GM12878 (cell line): Measurements from ENCODE around the gene ADCY7. TPM values are rescaled to one million over a fixed set of nuclear protein-coding genes. Genes with fewer than 3 reads are reported as not detected.

Experiments
- ATAC-seq: fragments of 200-7000 bp; cut with Tn5 transposase; 3 replicates; pipeline ENCODE4 v1.9.1; 2020; ENCODE audit warnings: mild to moderate bottlenecking, moderate library complexity
- BruUV-seq: library from RNA; stranded (reverse); fragments of 400-500 nt; replicated peaks from 2 replicates; lab custom pipeline; 2021; lab: Mats Ljungman, UMichigan
- CTCF ChIA-PET: fragments of 300-600 bp; sonication (Branson Sonifier 250); formaldehyde crosslinking; extraction: SDS; loops from one replicate; lab custom pipeline; 2021; ENCODE audit warnings: inconsistent platforms; lab: Yijun Ruan, JAX
- POLR2A ChIA-PET: fragments of 350-600 bp; formaldehyde crosslinking; extraction: SDS; loops from one replicate; lab custom pipeline; 2021; ENCODE audit warnings: inconsistent platforms; lab: Charles Lee
- RAD21 ChIA-PET: fragments of 300-600 bp; sonication (Branson Sonifier 250); formaldehyde crosslinking; loops from one replicate; lab custom pipeline; 2023; ENCODE audit warnings: antibody characterized with exemption; ENCODE audit not compliant: unreplicated experiment; lab: Charles Lee
- SMC1A ChIA-PET: fragments of 300-600 bp; sonication (Branson Sonifier 250); formaldehyde crosslinking; loops from one replicate; lab custom pipeline; 2023; ENCODE audit not compliant: unreplicated experiment, uncharacterized antibody; lab: Charles Lee
- DNase-seq: peaks from one replicate; pipeline ENCODE4 v3.0.0-alpha.2; 2011; ENCODE audit warnings: low read depth, low spot score
- FAIRE-seq: peaks from 3 replicates; lab custom pipeline; 2011; peaks lifted over from hg19 to GRCh38; lab: Jason Lieb, UNC
- H2AFZ ChIP-seq: 2 replicates; pipeline ENCODE4 v1.6.0; 2011; ENCODE audit warnings: low read depth, low read length, control low read depth; ENCODE audit not compliant: control insufficient read depth
- H3K27ac ChIP-seq: 2 replicates; pipeline ENCODE4 v1.5.1; 2011; ENCODE audit warnings: control low read depth; ENCODE audit not compliant: control insufficient read depth, insufficient read depth
- H3K27me3 ChIP-seq, 2 experiments: replicated peaks in 1 of 2; 2 replicates each; pipeline versions ENCODE4 v1.6.0 to v1.6.1; 2011; ENCODE audit warnings: low read length in 1 of 2; ENCODE audit not compliant: control insufficient read depth in 2 of 2, insufficient read depth in 2 of 2
- H3K36me3 ChIP-seq, 2 experiments: 2 replicates each; pipeline ENCODE4 v1.5.1; 2011; ENCODE audit warnings: low read length in 1 of 2; ENCODE audit not compliant: control insufficient read depth in 2 of 2, insufficient read depth in 2 of 2
- H3K4me1 ChIP-seq: 2 replicates; pipeline ENCODE4 v1.6.1; 2011; ENCODE audit warnings: mild to moderate bottlenecking, low read length, moderate library complexity, mixed read lengths; ENCODE audit not compliant: control insufficient read depth, insufficient read depth
- H3K4me2 ChIP-seq: 2 replicates; pipeline ENCODE4 v1.6.0; 2011; ENCODE audit warnings: control low read depth; ENCODE audit not compliant: control insufficient read depth, insufficient read depth
- H3K4me3 ChIP-seq: fragments of 200-600 bp; sonication (generic); 2 replicates; pipeline ENCODE4 v1.5.1; 2016
- H3K79me2 ChIP-seq: 2 replicates; pipeline ENCODE4 v1.6.0; 2011; ENCODE audit warnings: low read length; ENCODE audit not compliant: control insufficient read depth, insufficient read depth
- H3K9ac ChIP-seq: 2 replicates; pipeline ENCODE4 v1.8.0; 2011; ENCODE audit warnings: low read length, control low read depth, mixed read lengths; ENCODE audit not compliant: control insufficient read depth, insufficient read depth
- H3K9me3 ChIP-seq: replicated peaks from 3 replicates; pipeline ENCODE4 v1.5.1; 2011; ENCODE audit warnings: mild to moderate bottlenecking, low read length; ENCODE audit not compliant: control insufficient read depth, insufficient read depth
- H4K20me1 ChIP-seq: 2 replicates; pipeline ENCODE4 v1.6.0; 2011; ENCODE audit not compliant: control insufficient read depth, insufficient read depth
- GATAD2B ChIP-seq: fragments of 450-650 bp; conservative IDR thresholded peaks from 2 replicates; pipeline ENCODE4 v1.6.1; 2017; ENCODE audit warnings: low read depth, mild to moderate bottlenecking, moderate library complexity
- IKZF1 ChIP-seq: fragments of 450-650 bp; conservative IDR thresholded peaks from 2 replicates; pipeline ENCODE4 v1.6.1; 2017; ENCODE audit warnings: antibody characterized with exemption, mild to moderate bottlenecking
- IKZF2 ChIP-seq, 2 experiments: fragments of 450-650 bp; IDR thresholded peaks; 2 replicates each; pipeline ENCODE4 v1.6.1; 2017; ENCODE audit warnings: mild to moderate bottlenecking in 2 of 2, moderate library complexity in 2 of 2
- RBBP5 ChIP-seq: fragments of 200-600 bp; sonication (generic); conservative IDR thresholded peaks from 2 replicates; pipeline ENCODE4 v1.6.1; 2016
- SPI1 ChIP-seq: IDR thresholded peaks from 2 replicates; pipeline ENCODE4 v1.6.1; 2011; ENCODE audit warnings: low read depth, mild to moderate bottlenecking, low read length, moderate library complexity, borderline replicate concordance; ENCODE audit not compliant: insufficient read depth
- ZBTB33 ChIP-seq: fragments of 450-650 bp; IDR thresholded peaks from 2 replicates; pipeline ENCODE4 v1.6.1; 2017; ENCODE audit warnings: mild to moderate bottlenecking
- whole genome bisulfite sequencing: methylation state at CpG from one replicate; pipeline ENCODE4 v1.1.6; 2016; ENCODE audit warnings: low lambda C conversion rate; ENCODE audit not compliant: insufficient replicate concordance, insufficient coverage; ENCODE audit errors: missing lambda C conversion rate; 5-methylcytosine and 5-hydroxymethylcytosine counted together
- in situ Hi-C: fragments of 300-500 bp; cut with MboI; formaldehyde crosslinking; loops from 9 replicates; pipeline ENCODE4 v1.14.3; 2018; ENCODE audit warnings: mixed read lengths
- intact Hi-C: fragments of 100-400 bp; cut with micrococcal nuclease; formaldehyde crosslinking; loops from one replicate; pipeline ENCODE4 v1.14.2; 2022; ENCODE audit not compliant: unreplicated experiment
- polyA plus RNA-seq, 11 experiments: library from polyadenylated mRNA; depleted of rRNA in 4 of 11; unstranded in 6 of 11; stranded (reverse) in 5 of 11; fragments of >200 nt; fragmentation: Nextera tagmentation in 4 of 11; fragmentation: Illumina TruSeq in 1 of 11; extraction: Ambion mirVana in 4 of 11; extraction: Trizol in 1 of 11; gene quantifications; 1 replicate in 1 of 11; 2 replicates in 10 of 11; pipeline versions ENCODE4 v1.2.1 to v1.2.3, GENCODE V29; 2011 to 2016; ENCODE audit warnings: inconsistent platforms in 2 of 11, missing spikeins in 2 of 11, low read depth in 1 of 11
- total RNA-seq, 4 experiments: library from RNA; depleted of rRNA in 3 of 4; stranded (reverse); fragments of >200 nt in 3 of 4; fragmentation: Illumina TruSeq in 1 of 4; extraction: Trizol in 1 of 4; gene quantifications; 2 replicates each; pipeline versions ENCODE4 v1.2.1 to v1.2.3, GENCODE V29; 2013 to 2021

The ADCY7 gene
- total and polyA plus RNA-seq, 10 of the 15 experiments (the other 5 are each of a cell fraction or from before 2014, with no cell fraction given), result 1.2 to 87.9 (median 24.4) TPM

GRCh38 chr16:50267651-50268050 is 1.3 kb downstream of the ADCY7 start:
- Histone ChIP-seq H3K4me2 (peak overlapping the region; percentile 30), H3K27ac (peak overlapping the region; percentile 87), H3K27me3 (no peaks in the 10 kb centered on the region), H3K79me2 (peaks cover 26% of the 10 kb centered on the region), H2AFZ (0 out of 2 replicates have a peak overlapping the region, but pooled peaks have one; percentile 41), H3K9ac (peak overlapping the region; percentile 58), H3K9me3 (no peaks in the 10 kb centered on the region), H3K4me3 (peak overlapping the region; percentile 80), H3K36me3 (0 out of 4 replicates have a peak, but pooled peaks cover 0 to 2% of the 10 kb centered on the region in 2 experiments), H3K4me1 (peaks cover 37% of the 10 kb centered on the region), H4K20me1 (no peaks in the 10 kb centered on the region)
- CTCF ChIA-PET, result interaction anchor here (0.5 to 1.8 kb wide), 5 partner anchors 11 to 538 kb away, joined by 3 to 4 read pairs (median 4); partner anchors contain the start of gene CNEP1R1
- in situ Hi-C loops (no loop called here), intact Hi-C loops (no loop called here)
- no peak for TF ChIP-seq GATAD2B
- no peak for TF ChIP-seq RBBP5
- 0 out of 4 replicates have a peak, but pooled peaks of 1 of the 2 experiments have one; percentile 12 for TF ChIP-seq IKZF2 (IDR thresholded peaks at IDR 0.05)
- no peak for TF ChIP-seq ZBTB33
- TF ChIP-seq SPI1, result peak; percentile 60; the same call in 1 of the 2 replicates
- 0 out of 2 replicates have a peak, but pooled peaks have one; percentile 15 for TF ChIP-seq IKZF1
- SMC1A ChIA-PET, result interaction anchor here (0.6 to 6.7 kb wide), 5 partner anchors 14 to 243 kb away, joined by 3 to 73 read pairs (median 3); partner anchors contain the start of gene CNEP1R1
- WGBS, result 50% methylated on average over 3 of the region's 3 CpGs
- no peak for DNase-seq
- RAD21 ChIA-PET, result interaction anchor here (1.1 to 1.6 kb wide), 5 partner anchors 7 to 479 kb away, joined by 3 to 5 read pairs (median 3); no protein-coding TSS in a partner anchor
- POLR2A ChIA-PET, result interaction anchor here (1.3 to 2.7 kb wide), 2 partner anchors 12 to 14 kb away, joined by 4 to 13 read pairs; no protein-coding TSS in a partner anchor
- no TSS peak for BruUV-seq
- peak; percentile 56 for FAIRE-seq
- ATAC-seq, result no peak
